Pancreas (tissue), 10 donors: ENCODE measurements around the gene TPSG1. TPM values are rescaled to one million over a fixed set of nuclear protein-coding genes. Genes with fewer than 3 reads are reported as not detected.
"Not testable (repeated sequence)": the region's sequence is repeated elsewhere in the genome, so short reads cannot be mapped to it uniquely, and the experiment has no call there.

Experiments used
- ATAC-seq, 4 donors: fragments of 200-7000 bp; cut with Tn5 transposase; one replicate each; pipeline versions ENCODE4 v1.8.0 to v1.9.1; 2020; ENCODE audit warnings: mild to moderate bottlenecking in 4 of 4, moderate library complexity in 4 of 4
- DNase-seq, 6 donors: peaks; one replicate each; pipeline ENCODE4 v3.0.0-alpha.2; 2020
- FAIRE-seq: peaks from 2 replicates; lab custom pipeline; 2012; peaks lifted over from hg19 to GRCh38; lab: Jason Lieb, UNC
- H3K27ac ChIP-seq, 4 donors: fragments of 200-600 bp; sonication (generic); 1 replicate in 3 of 4; 2 replicates in 1 of 4; pipeline versions ENCODE4 v1.5.0 to v1.8.0; 2020
- H3K27me3 ChIP-seq, 4 donors: fragments of 200-600 bp; one replicate each; pipeline ENCODE4 v1.8.0; 2021
- H3K36me3 ChIP-seq, 3 donors: fragments of 200-600 bp; sonication (generic) in 1 of 3; one replicate each; pipeline versions ENCODE4 v1.5.0 to v1.8.0; 2020 to 2021
- H3K4me1 ChIP-seq, 3 donors: fragments of 200-600 bp; one replicate each; pipeline ENCODE4 v1.8.0; 2021
- H3K4me3 ChIP-seq, 4 donors: fragments of 200-600 bp; sonication (generic) in 2 of 4; one replicate each; pipeline versions ENCODE4 v1.5.0 to v1.8.0; 2020 to 2021
- H3K9me3 ChIP-seq, 4 donors: fragments of 200-600 bp; one replicate each; pipeline ENCODE4 v1.8.0; 2021
- CTCF ChIP-seq, 4 donors: fragments of 200-600 bp; sonication (generic) in 3 of 4; IDR thresholded peaks; one replicate each; pipeline versions ENCODE4 v1.5.0 to v1.8.0; 2021; ENCODE audit warnings: antibody characterized with exemption in 4 of 4
- WGBS, 2 donors: extraction: QIAGEN DNeasy Blood & Tissue Kit; methylation state at CpG; one replicate each; pipeline ENCODE4 v1.1.7; 2013; 5-methylcytosine and 5-hydroxymethylcytosine counted together
- intact Hi-C, 3 donors: fragments of 100-400 bp; cut with DNase I; formaldehyde crosslinking; loops; one replicate each; pipeline versions ENCODE4 v1.11.1 to v1.14.2; 2022
- polyA plus RNA-seq, 2 donors: library from polyadenylated mRNA; stranded (reverse); fragments of 200-250 nt; gene quantifications; one replicate each; pipeline ENCODE4 v1.2.3, GENCODE V29; 2013
- total RNA-seq, 6 donors: library from RNA; stranded (reverse); fragmentation: NEBNext Ultra II Directional in 4 of 6; extraction: Animal tissue kit (Norgen Biotek cat#: 25700) in 4 of 6; gene quantifications; one replicate each; pipeline versions ENCODE4 v1.2.1 to v1.2.4, GENCODE V29; 2021 to 2023
- donor health status: healthy with polysubstance abuse.
- donor health status: DM: no; HTN: no; CAD: no; lungs with moderate emphysema.
- donor health status: DM: no; HTN: no; CAD: no.
- donor health status: control.
- donor health status: control.
- donor health status: Bipolar disorder and iron deficiency.
- donor health status: DM: yes; HTN: yes; CAD: no.
- donor health status: DM: no; HTN: no; CAD: no.
- donor health status: DM: no; HTN: no; CAD: no.
- donor health status: DM: yes; HTN: yes; CAD: no.

Gene TPSG1
- total and polyA plus RNA-seq, 8 donors = 0.12 to 0.26 TPM; not detected in 6

GRCh38 chr16:1194665-1195392, 30.2 kb downstream of the TPSG1 start:
- no peak for FAIRE-seq
- peak in 2 of 6 donors; percentile 35 to 74 for DNase-seq
- peak; percentile 41 to 65 (median 54) for ATAC-seq

GRCh38 chr16:1193825-1194581, 31.1 kb downstream of the TPSG1 start:
- H3K4me3 ChIP-seq = no peak overlapping the region
- DNase-seq (no peak), ATAC-seq (no peak), FAIRE-seq (no peak)
- H3K9me3 ChIP-seq = no peaks in the 10 kb centered on the region
- intact Hi-C loops = loop anchor here in 1 of 3 donors (1.0 to 10.0 kb wide), 2 partner anchors 88 to 379 kb away; no protein-coding TSS in a partner anchor
- no peak overlapping the region for H3K27ac ChIP-seq
- no peak for TF ChIP-seq CTCF (IDR thresholded peaks at IDR 0.05)
- no peaks in the 10 kb centered on the region for H3K27me3 ChIP-seq
- H3K4me1 ChIP-seq = no peaks in the 10 kb centered on the region
- H3K36me3 ChIP-seq = no peaks in the 10 kb centered on the region
- WGBS, 2 donors = 57 to 74% methylated on average over 23 to 29 of the region's 29 CpGs

More at GRCh38 chr16:1194665-1195392, 30.2 kb downstream of the TPSG1 start:
- intact Hi-C loops = loop anchor here in 1 of 3 donors (1.0 to 10.0 kb wide), 2 partner anchors 89 to 380 kb away; no protein-coding TSS in a partner anchor
- Histone ChIP-seq H3K36me3 (no peaks in the 10 kb centered on the region), H3K9me3 (no peaks in the 10 kb centered on the region), H3K4me1 (no peaks in the 10 kb centered on the region), H3K27me3 (no peaks in the 10 kb centered on the region), H3K4me3 (no peak overlapping the region), H3K27ac (no peak overlapping the region)
- peak; percentile 78 to 96 (median 90) for TF ChIP-seq CTCF (IDR thresholded peaks at IDR 0.05)
- 18 to 20% methylated on average over 49 to 61 of the region's 61 CpGs for WGBS, 2 donors

GRCh38 chr16:1193143-1193824, 31.8 kb downstream of the TPSG1 start:
- 68 to 73% methylated on average over 30 of the region's 30 CpGs for WGBS, 2 donors
- Histone ChIP-seq H3K36me3 (no peaks in the 10 kb centered on the region), H3K9me3 (no peaks in the 10 kb centered on the region), H3K4me3 (no peak overlapping the region), H3K4me1 (no peaks in the 10 kb centered on the region), H3K27me3 (no peaks in the 10 kb centered on the region), H3K27ac (no peak overlapping the region)
- no peak for TF ChIP-seq CTCF (IDR thresholded peaks at IDR 0.05)
- FAIRE-seq (no peak), ATAC-seq (peak in 2 of 4 donors; percentile 3 to 28), DNase-seq (no peak)
- intact Hi-C loops = loop anchor here in 1 of 3 donors (10.0 kb wide), 1 partner anchor 378 kb away; no protein-coding TSS in a partner anchor

- Histone ChIP-seq H3K4me1 (no peaks in the 10 kb centered on the region), H3K27ac (no peak overlapping the region), H3K36me3 (no peaks in the 10 kb centered on the region), H3K4me3 (no peak overlapping the region), H3K27me3 (no peaks in the 10 kb centered on the region), H3K9me3 (no peaks in the 10 kb centered on the region)
- ATAC-seq (no peak), DNase-seq (no peak), FAIRE-seq (no peak)
- intact Hi-C loops = loop anchor here in 1 of 3 donors (10.0 kb wide), 1 partner anchor 378 kb away; no protein-coding TSS in a partner anchor
- no peak for TF ChIP-seq CTCF (IDR thresholded peaks at IDR 0.05)
- 68 to 86% methylated on average over 9 of the region's 9 CpGs for WGBS, 2 donors
Measured at GRCh38 chr16:1192384-1193073, 32.5 kb downstream of the TPSG1 start.

DNA sequence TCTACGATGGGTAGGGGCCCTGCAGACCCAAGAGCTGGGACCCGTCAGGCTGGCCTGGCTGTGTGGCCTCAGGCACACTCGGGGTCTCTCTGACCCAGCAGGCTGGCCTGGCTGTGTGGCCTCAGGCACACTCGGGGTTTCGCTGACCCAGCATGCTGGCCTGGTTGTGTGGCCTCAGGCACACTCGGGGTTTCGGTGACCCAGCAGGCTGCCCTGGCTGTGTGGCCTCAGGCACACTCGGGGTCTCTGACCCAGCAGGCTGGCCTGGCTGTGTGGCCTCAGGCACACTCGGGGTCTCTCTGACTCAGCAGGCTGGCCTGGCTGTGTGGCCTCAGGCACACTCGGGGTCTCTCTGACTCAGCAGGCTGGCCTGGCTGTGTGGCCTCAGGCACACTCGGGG, 34.3 kb downstream of the TPSG1 start:
- H3K27me3 ChIP-seq, H3K36me3 ChIP-seq, H3K27ac ChIP-seq, H3K9me3 ChIP-seq, DNase-seq, FAIRE-seq, ATAC-seq, H3K4me3 ChIP-seq, H3K4me1 ChIP-seq: not testable (repeated sequence)
- 76 to 82% methylated on average over 11 of the region's 11 CpGs for WGBS, 2 donors
- intact Hi-C loops = loop anchor here in 1 of 3 donors (10.0 kb wide), 1 partner anchor 376 kb away; no protein-coding TSS in a partner anchor
